Adipocyte (in vitro differentiated cells): Measurements from ENCODE around the gene KCNC3.
"Not testable (repeated sequence)": the region's sequence is repeated elsewhere in the genome, so short reads cannot be mapped to it uniquely, and the experiment has no call there.

Experiments
- DNase-seq: peaks from one replicate; pipeline ENCODE4 v3.0.0-alpha.2; 2015; ENCODE audit warnings: low read depth
- H3K27me3 ChIP-seq: replicated peaks from 2 replicates; pipeline ENCODE4 v1.7.0; 2013; ENCODE audit warnings: mild to moderate bottlenecking, low read length, moderate library complexity; ENCODE audit not compliant: control insufficient read depth, insufficient read depth
- H3K36me3 ChIP-seq: 2 replicates; pipeline ENCODE4 v1.7.0; 2013; ENCODE audit warnings: low read length, mild to moderate bottlenecking, moderate library complexity; ENCODE audit not compliant: control insufficient read depth, insufficient read depth, severe bottlenecking
- H3K4me1 ChIP-seq: 2 replicates; pipeline ENCODE4 v1.7.0; 2013; ENCODE audit warnings: mild to moderate bottlenecking, low read length, moderate library complexity; ENCODE audit not compliant: control insufficient read depth, insufficient read depth
- H3K4me3 ChIP-seq: 2 replicates; pipeline ENCODE4 v1.7.0; 2013; ENCODE audit warnings: mild to moderate bottlenecking, low read length, moderate library complexity
- H3K9ac ChIP-seq: 2 replicates; pipeline ENCODE4 v1.7.0; 2013; ENCODE audit warnings: mild to moderate bottlenecking, low read length, moderate library complexity
- H3K9me3 ChIP-seq: 2 replicates; pipeline ENCODE4 v1.7.0; 2013; ENCODE audit warnings: mild to moderate bottlenecking, low read length, moderate library complexity; ENCODE audit not compliant: control insufficient read depth

The KCNC3 gene

DNA sequence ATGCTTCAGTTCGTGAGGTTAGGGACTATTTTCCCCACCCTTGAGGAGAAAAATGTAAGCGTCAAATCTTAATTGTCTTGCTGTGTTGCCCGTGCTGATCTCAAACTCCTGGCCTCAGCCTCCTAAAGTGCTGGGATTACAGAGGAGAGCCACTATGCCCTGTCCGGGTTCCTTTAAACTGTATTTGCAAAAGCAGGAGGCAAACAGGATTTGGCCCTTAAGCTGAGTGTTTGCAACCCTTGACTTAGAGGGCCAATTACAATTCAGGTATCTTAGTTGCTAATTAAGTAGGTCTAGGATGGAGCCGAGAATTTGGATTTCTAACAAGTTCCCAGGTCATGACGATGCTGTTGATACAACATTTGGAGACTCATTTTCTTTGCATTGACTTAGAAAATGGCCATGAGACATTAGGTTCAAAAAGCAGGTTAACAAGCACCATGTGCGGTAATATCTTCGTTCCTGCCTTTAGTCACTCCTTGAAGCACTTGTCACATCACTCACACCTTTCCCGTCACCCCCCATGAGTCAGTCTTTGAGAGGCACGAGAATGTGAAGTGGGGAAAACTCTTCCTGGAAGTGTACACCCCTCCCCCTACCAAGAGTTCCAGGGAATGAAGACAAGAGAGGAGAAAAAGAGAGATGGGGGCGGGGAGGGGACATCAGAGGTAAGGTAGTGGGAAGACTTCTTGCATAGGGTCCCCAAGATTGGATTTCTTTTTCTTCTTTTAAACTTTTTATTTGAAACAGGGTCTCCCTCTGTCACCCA, 33.7 kb upstream of the KCNC3 start:
- Histone ChIP-seq H3K9me3 (no peaks in the 10 kb centered on the region), H3K27me3 (no peaks in the 10 kb centered on the region), H3K4me1 (peaks cover 6% of the 10 kb centered on the region), H3K36me3 (no peaks in the 10 kb centered on the region), H3K4me3 (no peak overlapping the region), H3K9ac (no peak overlapping the region)
- DNase-seq = no peak

- H3K4me3 ChIP-seq = no peak overlapping the region
- H3K9ac ChIP-seq = no peak overlapping the region
- H3K9me3 ChIP-seq = no peaks in the 10 kb centered on the region
- peaks cover 14% of the 10 kb centered on the region for H3K4me1 ChIP-seq
- H3K27me3 ChIP-seq = no peaks in the 10 kb centered on the region
- H3K36me3 ChIP-seq = no peaks in the 10 kb centered on the region
- no peak for DNase-seq
Measured at GRCh38 chr19:50362030-50362412, 32.8 kb upstream of the KCNC3 start.

DNA sequence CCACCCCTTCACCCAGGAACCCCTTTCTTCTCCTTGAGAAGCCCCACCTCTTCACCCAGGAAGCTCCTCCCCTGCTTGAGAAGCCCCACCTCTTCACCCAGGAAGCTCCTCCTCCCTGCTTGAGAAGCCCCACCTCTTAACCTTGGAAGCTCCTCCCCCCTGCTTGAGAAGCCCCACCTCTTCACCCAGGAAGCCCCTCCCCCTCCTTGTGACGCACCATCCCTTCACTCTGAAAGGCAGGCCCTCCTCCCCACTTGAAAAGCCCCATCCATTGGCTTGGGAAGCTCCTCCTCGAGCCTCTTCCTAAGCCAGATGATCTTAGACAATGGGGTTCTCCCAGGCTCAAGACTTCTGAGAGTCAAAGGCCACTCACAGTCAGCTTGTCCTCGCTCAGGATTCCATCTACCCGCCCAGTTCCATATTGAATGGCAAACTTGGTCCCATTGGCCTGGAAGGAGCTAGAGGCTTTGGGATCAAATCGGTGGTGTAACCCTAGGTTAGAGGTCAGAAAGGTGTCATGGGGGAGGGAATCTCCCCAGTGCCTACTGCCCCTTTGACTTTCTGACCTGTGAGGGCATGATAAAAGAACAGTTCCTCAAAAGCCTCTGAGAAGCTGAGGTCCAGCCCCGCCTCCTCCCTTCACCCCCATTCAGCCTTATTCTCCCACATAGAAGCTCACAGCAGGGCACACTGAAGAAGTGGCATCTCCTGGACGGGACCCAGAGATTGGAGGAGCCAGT, 32.3 kb upstream of the KCNC3 start:
- Histone ChIP-seq H3K27me3 (no peaks in the 10 kb centered on the region), H3K36me3 (no peaks in the 10 kb centered on the region), H3K4me3 (no peak overlapping the region), H3K9me3 (no peaks in the 10 kb centered on the region), H3K4me1 (peaks cover 14% of the 10 kb centered on the region), H3K9ac (no peak overlapping the region)
- DNase-seq = no peak

DNA sequence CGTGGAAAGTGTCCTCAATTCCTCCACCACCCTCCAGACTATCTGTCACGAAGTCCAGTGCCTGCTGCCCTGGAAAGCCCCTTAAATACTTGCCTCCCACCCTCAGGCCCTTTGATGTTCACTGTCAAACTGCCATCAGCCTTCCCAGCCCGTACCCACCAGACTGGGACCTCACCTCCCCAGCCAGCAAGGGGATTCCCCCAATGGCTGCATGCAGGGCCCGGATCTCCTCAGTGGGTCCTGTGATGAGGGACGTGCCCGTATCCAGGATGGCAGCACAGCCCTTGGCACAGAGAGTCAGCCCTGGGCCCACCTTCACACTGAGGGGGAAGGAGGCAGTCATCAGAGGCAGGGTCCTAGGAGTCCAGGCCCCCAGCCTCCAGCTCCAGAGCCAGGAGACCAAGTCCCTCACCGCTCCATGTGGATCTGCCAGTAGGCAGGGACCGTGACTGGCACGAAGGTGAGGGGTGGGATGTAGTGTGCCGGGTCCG, 30.2 kb upstream of the KCNC3 start:
- DNase-seq = no peak
- Histone ChIP-seq H3K36me3 (no peaks in the 10 kb centered on the region), H3K4me3 (no peak overlapping the region), H3K27me3 (peaks cover 11% of the 10 kb centered on the region), H3K4me1 (peaks cover 14% of the 10 kb centered on the region), H3K9me3 (no peaks in the 10 kb centered on the region), H3K9ac (no peak overlapping the region)

DNA sequence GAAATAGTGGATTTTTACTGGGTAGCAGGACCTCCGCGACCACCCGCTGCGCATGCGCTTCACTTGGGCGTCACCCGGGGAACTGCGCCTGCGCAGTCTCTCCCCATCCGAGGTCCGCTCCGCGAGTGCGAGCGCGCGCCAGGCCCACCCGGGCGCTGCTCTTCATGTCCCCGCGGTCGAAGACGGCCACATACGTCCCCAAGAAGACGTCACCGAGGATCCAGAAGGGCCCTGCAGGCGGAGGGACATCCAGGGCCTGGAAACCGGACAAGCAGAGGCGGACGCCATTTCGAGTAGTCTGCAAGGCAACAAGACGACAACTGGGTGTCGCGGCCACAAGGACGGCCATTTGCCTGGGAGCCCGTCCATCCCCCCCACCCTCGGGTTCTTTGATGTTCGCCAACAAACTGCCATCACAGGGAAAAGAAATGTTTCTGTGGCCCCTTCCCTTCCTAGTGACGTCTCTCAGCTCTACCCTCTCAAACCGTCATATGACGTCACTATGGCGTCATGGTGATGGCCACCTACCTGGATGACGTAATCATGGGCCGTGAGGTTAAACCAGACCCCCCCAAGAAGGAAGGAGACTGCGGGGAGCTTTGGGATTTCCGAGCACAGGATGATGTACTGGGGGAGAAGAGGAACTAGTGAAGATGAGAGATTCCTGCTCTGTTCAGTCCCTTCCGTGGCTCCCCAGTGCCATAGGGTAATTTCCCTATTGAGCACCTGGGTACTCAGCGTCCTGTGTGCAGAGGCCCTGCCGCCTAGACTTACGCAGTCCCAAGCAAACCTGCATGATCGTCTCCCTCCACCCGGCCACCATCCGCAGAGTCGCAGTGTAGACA, 29.5 kb upstream of the KCNC3 start:
- Histone ChIP-seq H3K9ac (peak overlapping the region; percentile 83), H3K27me3 (peaks cover 11% of the 10 kb centered on the region), H3K4me1 (peaks cover 14% of the 10 kb centered on the region), H3K4me3 (peak overlapping the region; percentile 85), H3K9me3 (no peaks in the 10 kb centered on the region), H3K36me3 (no peaks in the 10 kb centered on the region)
- DNase-seq = peak; percentile 37

GRCh38 chr19:50357178-50358100, 28.3 kb upstream of the KCNC3 start:
- Histone ChIP-seq H3K4me3 (peak overlapping the region; percentile 85), H3K9ac (peak overlapping the region; percentile 71), H3K27me3 (peaks cover 11% of the 10 kb centered on the region), H3K9me3 (no peaks in the 10 kb centered on the region), H3K4me1 (peaks cover 14% of the 10 kb centered on the region), H3K36me3 (no peaks in the 10 kb centered on the region)
- peak; percentile 84 for DNase-seq

GRCh38 chr19:50356691-50357177, 27.6 kb upstream of the KCNC3 start:
- Histone ChIP-seq H3K36me3 (no peaks in the 10 kb centered on the region), H3K27me3 (peaks cover 11% of the 10 kb centered on the region), H3K9ac (no peak overlapping the region), H3K4me3 (peak overlapping the region; percentile 85), H3K9me3 (no peaks in the 10 kb centered on the region), H3K4me1 (peaks cover 14% of the 10 kb centered on the region)
- no peak for DNase-seq

DNA sequence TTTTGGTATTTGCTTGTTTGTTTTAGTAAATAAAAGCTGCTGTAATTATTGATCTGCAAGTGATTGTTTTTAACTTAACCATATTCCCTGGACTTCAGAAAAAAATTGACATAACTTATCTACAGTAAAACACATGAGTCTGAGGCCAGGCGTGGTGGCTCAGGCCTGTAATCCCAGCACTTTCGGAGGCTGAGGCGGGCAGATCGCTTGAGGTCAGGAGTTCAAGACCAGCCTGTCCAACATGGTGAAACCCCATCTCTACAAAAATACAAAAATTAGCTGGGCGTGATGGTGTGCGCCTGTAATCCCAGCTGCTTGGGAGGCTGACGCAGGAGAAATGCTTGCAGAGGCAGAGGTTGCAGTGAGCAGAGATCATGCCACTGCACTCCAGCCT, 24.3 kb upstream of the KCNC3 start:
- H3K36me3 ChIP-seq, H3K4me3 ChIP-seq, H3K4me1 ChIP-seq, H3K9ac ChIP-seq, DNase-seq, H3K9me3 ChIP-seq: not testable (repeated sequence)
- H3K27me3 ChIP-seq = peaks cover 17% of the 10 kb centered on the region

DNA sequence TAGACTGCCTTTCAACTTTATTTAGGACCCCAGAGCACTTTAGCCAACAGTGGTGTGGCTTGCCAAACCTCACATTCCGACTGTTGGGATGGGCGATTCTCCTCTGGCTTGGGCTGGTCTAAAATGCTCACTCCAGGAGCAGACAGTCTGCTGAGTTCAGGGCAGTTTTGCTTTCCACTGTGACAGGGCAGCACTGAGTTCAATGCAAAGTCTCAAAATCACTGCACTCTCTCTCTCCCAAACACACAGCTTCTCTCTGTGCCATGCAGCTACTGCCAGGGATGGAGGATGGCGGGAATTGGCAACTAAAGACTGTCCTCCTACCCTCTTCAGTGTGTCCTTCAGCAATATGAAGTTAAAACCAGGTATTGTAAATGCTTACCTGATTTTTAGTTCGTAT, 23.1 kb upstream of the KCNC3 start:
- no peak for DNase-seq
- H3K9ac ChIP-seq = no peak overlapping the region
- H3K27me3 ChIP-seq = peaks cover 17% of the 10 kb centered on the region
- H3K4me3 ChIP-seq = no peak overlapping the region
- no peaks in the 10 kb centered on the region for H3K36me3 ChIP-seq
- no peaks in the 10 kb centered on the region for H3K9me3 ChIP-seq
- H3K4me1 ChIP-seq = peaks cover 2% of the 10 kb centered on the region

GRCh38 chr19:50349277-50350057, 20.3 kb upstream of the KCNC3 start:
- H3K36me3 ChIP-seq = no peaks in the 10 kb centered on the region
- H3K9me3 ChIP-seq = peaks cover 13% of the 10 kb centered on the region
- peaks cover 6% of the 10 kb centered on the region for H3K27me3 ChIP-seq
- no peak overlapping the region for H3K4me3 ChIP-seq
- no peak overlapping the region for H3K9ac ChIP-seq
- DNase-seq = no peak
- H3K4me1 ChIP-seq = no peaks in the 10 kb centered on the region
